ENCODE results near the gene BNIP3.

Gene BNIP3

GRCh38 chr10:132010483-132010882, 28.8 kb upstream of the BNIP3 start:
- H3K36me3 Mint-ChIP-seq (ENCODE audit: low read depth), result no peaks in the 10 kb centered on the region
- peaks cover 5% of the 10 kb centered on the region for H3K9me3 Mint-ChIP-seq
- H3K4me1 Mint-ChIP-seq (ENCODE audit: low read depth), result no peaks in the 10 kb centered on the region
- no peak overlapping the region for H3K27ac Mint-ChIP-seq
- H3K4me3 Mint-ChIP-seq, result no peak overlapping the region
- H3K27me3 Mint-ChIP-seq, result peaks cover 7% of the 10 kb centered on the region

- Mint-ChIP-seq H3K36me3 (ENCODE audit: low read depth) (no peaks in the 10 kb centered on the region), H3K9me3 (peaks cover 5% of the 10 kb centered on the region), H3K27me3 (peaks cover 7% of the 10 kb centered on the region), H3K4me1 (ENCODE audit: low read depth) (peaks cover 8% of the 10 kb centered on the region), H3K4me3 (no peak overlapping the region), H3K27ac (no peak overlapping the region)
Observed at GRCh38 chr10:132009575-132009974, 27.9 kb upstream of the BNIP3 start.

GRCh38 chr10:132007681-132008080, 26.0 kb upstream of the BNIP3 start:
- H3K4me1 Mint-ChIP-seq (ENCODE audit: low read depth), result peaks cover 8% of the 10 kb centered on the region
- no peak overlapping the region for H3K4me3 Mint-ChIP-seq
- H3K36me3 Mint-ChIP-seq (ENCODE audit: low read depth), result no peaks in the 10 kb centered on the region
- no peak overlapping the region for H3K27ac Mint-ChIP-seq
- H3K27me3 Mint-ChIP-seq, result peaks cover 7% of the 10 kb centered on the region
- peaks cover 5% of the 10 kb centered on the region for H3K9me3 Mint-ChIP-seq

- H3K36me3 Mint-ChIP-seq (ENCODE audit: low read depth), result no peaks in the 10 kb centered on the region
- H3K27me3 Mint-ChIP-seq, result peaks cover 7% of the 10 kb centered on the region
- H3K9me3 Mint-ChIP-seq, result peaks cover 5% of the 10 kb centered on the region
- no peak overlapping the region for H3K27ac Mint-ChIP-seq
- H3K4me1 Mint-ChIP-seq (ENCODE audit: low read depth), result peaks cover 8% of the 10 kb centered on the region
- no peak overlapping the region for H3K4me3 Mint-ChIP-seq
Observed at GRCh38 chr10:132006966-132007365, 25.2 kb upstream of the BNIP3 start.

GRCh38 chr10:132005147-132005546, 23.4 kb upstream of the BNIP3 start:
- Mint-ChIP-seq H3K27me3 (peaks cover 5% of the 10 kb centered on the region), H3K27ac (no peak overlapping the region), H3K36me3 (ENCODE audit: low read depth) (no peaks in the 10 kb centered on the region)

GRCh38 chr10:132004052-132004451, 22.3 kb upstream of the BNIP3 start:
- Mint-ChIP-seq H3K4me3 (no peak overlapping the region), H3K4me1 (ENCODE audit: low read depth) (peaks cover 8% of the 10 kb centered on the region), H3K9me3 (peaks cover 5% of the 10 kb centered on the region), H3K36me3 (ENCODE audit: low read depth) (no peaks in the 10 kb centered on the region), H3K27me3 (no peaks in the 10 kb centered on the region), H3K27ac (no peak overlapping the region)

More at GRCh38 chr10:132005147-132005546, 23.4 kb upstream of the BNIP3 start:
- peaks cover 8% of the 10 kb centered on the region for H3K4me1 Mint-ChIP-seq (ENCODE audit: low read depth)
- no peak overlapping the region for H3K4me3 Mint-ChIP-seq
- peaks cover 5% of the 10 kb centered on the region for H3K9me3 Mint-ChIP-seq

- Mint-ChIP-seq H3K36me3 (ENCODE audit: low read depth) (no peaks in the 10 kb centered on the region), H3K9me3 (peaks cover 5% of the 10 kb centered on the region), H3K4me1 (ENCODE audit: low read depth) (peaks cover 8% of the 10 kb centered on the region), H3K27me3 (no peaks in the 10 kb centered on the region), H3K27ac (no peak overlapping the region), H3K4me3 (no peak overlapping the region)
Observed at GRCh38 chr10:132003282-132003924, 21.7 kb upstream of the BNIP3 start.

DNA sequence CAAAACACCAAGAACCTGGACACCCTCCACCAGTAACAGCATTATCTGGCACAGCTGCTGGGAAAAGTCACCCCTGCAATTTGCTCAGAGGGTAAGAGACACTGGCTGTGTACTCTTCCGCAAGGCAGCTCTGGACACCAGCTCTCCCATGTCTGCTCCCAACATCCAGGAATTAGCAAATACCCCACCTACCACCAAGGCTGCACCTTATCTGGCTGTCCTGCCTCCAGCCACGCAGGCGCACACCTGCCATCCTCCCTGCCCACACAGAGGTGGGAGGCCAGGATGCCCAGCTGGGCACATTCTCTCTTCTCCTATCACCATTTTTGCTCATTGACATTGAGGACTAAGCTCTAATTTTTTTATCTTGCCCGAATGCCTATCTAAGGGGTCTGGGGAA, 20.3 kb upstream of the BNIP3 start:
- Mint-ChIP-seq H3K4me1 (ENCODE audit: low read depth) (peaks cover 8% of the 10 kb centered on the region), H3K4me3 (no peak overlapping the region), H3K9me3 (peaks cover 5% of the 10 kb centered on the region), H3K27me3 (no peaks in the 10 kb centered on the region), H3K27ac (no peak overlapping the region), H3K36me3 (ENCODE audit: low read depth) (no peaks in the 10 kb centered on the region)

- H3K4me3 Mint-ChIP-seq, result no peak overlapping the region
- peaks cover 5% of the 10 kb centered on the region for H3K9me3 Mint-ChIP-seq
- H3K36me3 Mint-ChIP-seq (ENCODE audit: low read depth), result no peaks in the 10 kb centered on the region
- H3K27me3 Mint-ChIP-seq, result no peaks in the 10 kb centered on the region
- no peak overlapping the region for H3K27ac Mint-ChIP-seq
- peaks cover 8% of the 10 kb centered on the region for H3K4me1 Mint-ChIP-seq (ENCODE audit: low read depth)
Observed at GRCh38 chr10:132001238-132001972, 19.7 kb upstream of the BNIP3 start.

DNA sequence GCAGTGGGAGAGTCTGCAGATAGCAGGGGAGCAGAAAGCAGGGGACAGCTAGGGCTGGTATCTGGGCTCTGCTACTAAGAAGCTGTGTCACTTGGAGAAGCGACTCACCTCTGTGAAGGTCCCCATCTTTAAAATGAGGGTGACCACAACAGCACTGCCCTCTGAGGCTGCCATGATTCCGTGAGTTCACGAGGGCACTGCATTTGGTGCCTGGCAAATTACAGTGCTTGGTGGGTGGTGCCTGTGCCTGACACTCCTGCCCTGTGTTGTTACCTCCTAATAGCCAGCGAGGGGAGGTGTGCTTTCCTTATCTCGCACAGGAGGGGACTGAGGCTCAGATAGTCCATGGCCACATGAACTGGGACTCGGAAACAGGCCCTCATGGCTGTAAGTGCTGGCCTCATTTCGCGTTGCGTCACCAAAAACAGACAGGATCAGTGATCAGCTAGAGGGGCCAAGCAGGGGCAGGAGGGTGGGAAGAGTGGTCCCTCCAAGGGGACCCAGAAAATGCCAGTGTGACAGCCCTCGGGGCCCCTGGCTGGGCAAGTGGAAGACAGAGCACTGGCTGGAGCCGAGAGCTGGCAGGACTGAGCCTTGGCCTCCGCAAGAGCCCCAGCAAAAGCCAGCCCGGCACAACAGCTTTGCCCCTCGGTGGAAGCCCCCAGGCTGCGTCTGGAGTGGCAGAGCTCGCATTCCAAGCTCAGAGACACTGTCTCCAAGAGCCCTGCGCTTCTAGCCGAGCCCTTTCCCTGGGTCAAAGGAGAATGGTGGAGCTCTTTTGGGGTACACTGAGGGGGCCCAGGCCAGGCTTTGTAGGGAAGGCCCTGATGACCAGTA, 17.3 kb upstream of the BNIP3 start:
- Mint-ChIP-seq H3K36me3 (ENCODE audit: low read depth) (no peaks in the 10 kb centered on the region), H3K4me3 (no peak overlapping the region), H3K27ac (no peak overlapping the region), H3K9me3 (no peaks in the 10 kb centered on the region), H3K4me1 (ENCODE audit: low read depth) (no peaks in the 10 kb centered on the region), H3K27me3 (no peaks in the 10 kb centered on the region)

GRCh38 chr10:131998050-131998844, 16.5 kb upstream of the BNIP3 start:
- no peaks in the 10 kb centered on the region for H3K9me3 Mint-ChIP-seq
- H3K4me3 Mint-ChIP-seq, result no peak overlapping the region
- no peaks in the 10 kb centered on the region for H3K4me1 Mint-ChIP-seq (ENCODE audit: low read depth)
- H3K27me3 Mint-ChIP-seq, result no peaks in the 10 kb centered on the region
- H3K27ac Mint-ChIP-seq, result no peak overlapping the region
- no peaks in the 10 kb centered on the region for H3K36me3 Mint-ChIP-seq (ENCODE audit: low read depth)

DNA sequence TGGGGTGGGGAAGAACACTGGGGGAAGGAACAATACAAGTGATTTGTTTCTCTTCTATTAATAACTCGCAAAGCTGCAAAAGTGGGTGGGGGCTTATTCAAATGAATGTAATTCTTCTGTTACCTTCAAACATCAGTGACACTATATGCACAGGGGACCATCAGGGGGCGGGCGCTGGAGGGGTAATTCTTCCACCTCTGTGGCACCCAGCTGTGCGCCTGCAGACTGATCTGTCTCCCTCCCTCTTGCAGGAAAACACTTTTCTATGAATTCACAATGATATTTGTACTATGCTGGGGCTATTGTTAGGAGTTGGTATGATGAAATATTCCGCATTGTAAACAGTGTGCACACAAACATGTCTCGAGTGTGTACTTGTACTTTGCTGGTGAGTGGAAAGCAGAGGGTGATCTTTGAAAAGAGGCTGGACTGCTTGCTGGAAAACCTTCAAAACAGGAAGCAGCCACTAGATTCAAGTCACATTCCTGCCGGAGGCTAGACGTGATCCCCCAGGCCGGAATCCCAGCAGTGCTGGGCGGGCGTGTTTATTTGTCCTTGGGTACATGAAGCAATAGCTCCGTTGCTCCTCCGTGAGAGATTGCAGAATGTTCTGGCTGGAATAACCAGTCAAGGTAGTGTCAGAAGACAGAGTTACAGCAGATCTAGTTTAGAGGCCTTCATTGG, 15.8 kb upstream of the BNIP3 start:
- H3K36me3 Mint-ChIP-seq (ENCODE audit: low read depth), result no peaks in the 10 kb centered on the region
- H3K4me1 Mint-ChIP-seq (ENCODE audit: low read depth), result no peaks in the 10 kb centered on the region
- no peak overlapping the region for H3K4me3 Mint-ChIP-seq
- H3K27ac Mint-ChIP-seq, result no peak overlapping the region
- no peaks in the 10 kb centered on the region for H3K9me3 Mint-ChIP-seq
- no peaks in the 10 kb centered on the region for H3K27me3 Mint-ChIP-seq

GRCh38 chr10:131996466-131997365, 15.0 kb upstream of the BNIP3 start:
- no peak overlapping the region for H3K4me3 Mint-ChIP-seq
- no peaks in the 10 kb centered on the region for H3K36me3 Mint-ChIP-seq (ENCODE audit: low read depth)
- no peaks in the 10 kb centered on the region for H3K9me3 Mint-ChIP-seq
- no peaks in the 10 kb centered on the region for H3K4me1 Mint-ChIP-seq (ENCODE audit: low read depth)
- no peaks in the 10 kb centered on the region for H3K27me3 Mint-ChIP-seq
- H3K27ac Mint-ChIP-seq, result no peak overlapping the region

Measured in stimulated activated naive CD8-positive, alpha-beta T cell treated with anti-CD3 and anti-CD28 coated beads, Interleukin-15, Interleukin-2, amounts not matched to agents 100 ng/mL and 50 ng/mL, for 24 hours (primary cell).